Measurements from ENCODE around the gene TMEM131L. TPM values are rescaled to one million over a fixed set of nuclear protein-coding genes. Genes with fewer than 3 reads are reported as not detected.

TMEM131L gene
- total RNA-seq, 1 experiment from 2014 or later = 14.6 TPM

- Histone ChIP-seq H3K27me3 (ENCODE audit: insufficient read depth, low read length) (no peaks in the 10 kb centered on the region), H3K79me1 (ENCODE audit: insufficient read depth, low read depth, low read length, poor library complexity, severe bottlenecking) (no peaks in the 10 kb centered on the region), H2AK5ac (ENCODE audit: insufficient read length, low read length) (no peak overlapping the region), H4K20me1 (ENCODE audit: control insufficient read depth, insufficient read depth, insufficient read length) (no peaks in the 10 kb centered on the region), H3K4me2 (ENCODE audit: insufficient read depth, insufficient read length, low read length) (no peak overlapping the region), H2BK5ac (ENCODE audit: insufficient read length, low read length) (no peak overlapping the region), H3K27ac (ENCODE audit: insufficient read length, low read depth, low read length) (no peak overlapping the region), H3K9me3 (ENCODE audit: control insufficient read depth, low read depth, low read length) (no peaks in the 10 kb centered on the region), H3K14ac (ENCODE audit: insufficient read depth, low read length) (no peak overlapping the region), H2BK15ac (ENCODE audit: low read depth, low read length) (no peak overlapping the region), H4K8ac (replicated peaks; ENCODE audit: insufficient read length, low read depth, low read length) (no peak overlapping the region), H3K56ac (ENCODE audit: insufficient read length, low read depth, low read length) (no peak overlapping the region), H4K5ac (ENCODE audit: insufficient read length, low read depth, low read length) (no peak overlapping the region), H3K79me2 (ENCODE audit: insufficient read depth, low read length) (no peaks in the 10 kb centered on the region), H2AFZ (ENCODE audit: low read length) (no peak overlapping the region), H3K9ac (ENCODE audit: extremely low read depth, insufficient read length, low read length) (no peak overlapping the region), H4K91ac (ENCODE audit: insufficient read length, low read depth, low read length) (no peak overlapping the region), H2BK120ac (ENCODE audit: low read depth, low read length, poor library complexity, severe bottlenecking) (no peak overlapping the region), H3K4me1 (ENCODE audit: insufficient read depth, low read length) (peaks cover 9% of the 10 kb centered on the region; the same call in 1 of the 2 replicates), H3T11ph (ENCODE audit: low read length) (no peak overlapping the region), H3K18ac (ENCODE audit: insufficient read length, low read depth, low read length) (no peak overlapping the region), H3K23ac (ENCODE audit: insufficient read length, low read depth, low read length) (no peak overlapping the region), H2BK20ac (ENCODE audit: low read depth, low read length, poor library complexity, severe bottlenecking) (no peak overlapping the region), H3K4ac (ENCODE audit: low read depth, low read length) (no peak overlapping the region), H3K23me2 (ENCODE audit: insufficient read length, low read depth, low read length, poor library complexity, severe bottlenecking) (no peaks in the 10 kb centered on the region), H2BK12ac (ENCODE audit: insufficient read length, low read depth, low read length) (no peak overlapping the region)
- Mint-ChIP-seq H3K4me1 (peaks cover 28 to 38% of the 10 kb centered on the region in 2 experiments), H3K4me3 (no peak overlapping the region), H3K36me3 (ENCODE audit: insufficient read depth in 1 of 3, low read depth in 3 of 3) (peaks cover 8 to 15% (median 13%) of the 10 kb centered on the region in 3 experiments), H3K27ac (no peak overlapping the region), H3K9me3 (peaks cover 2 to 3% of the 10 kb centered on the region in 2 experiments; a peak in 2 of 5 replicates), H3K27me3 (ENCODE audit: low read depth) (no peaks in the 10 kb centered on the region)
- no CpG with 5 or more reads among the region's 7 CpGs for WGBS (ENCODE audit: extremely low coverage, insufficient read length, low lambda C conversion rate)
- no peak for TF ChIP-seq CTCF (conservative IDR thresholded peaks at IDR 0.05)
- no peak for DNase-seq
These were observed 46.1 kb downstream of the TMEM131L start for GRCh38 chr4:153512162-153512852.

All from H9 (cell line).